NCI-H2227 treated with DMSO at 0.1 percent for 48 hours (cell line): ENCODE results near the gene OBSCN.

Experiments
- DNase-seq: peaks from one replicate; lab custom pipeline; 2025; lab: John Stamatoyannopoulos, UW

The OBSCN gene

GRCh38 chr1:228368801-228369607 lies 161.2 kb downstream of the OBSCN start:
- DNase-seq, result no peak

- DNase-seq, result no peak
Observed at GRCh38 chr1:228369608-228370438, 162.0 kb downstream of the OBSCN start.

GRCh38 chr1:228370439-228370940 lies 162.6 kb downstream of the OBSCN start:
- no peak for DNase-seq

- DNase-seq, result no peak
Observed at GRCh38 chr1:228370941-228371740, 163.3 kb downstream of the OBSCN start.

DNA sequence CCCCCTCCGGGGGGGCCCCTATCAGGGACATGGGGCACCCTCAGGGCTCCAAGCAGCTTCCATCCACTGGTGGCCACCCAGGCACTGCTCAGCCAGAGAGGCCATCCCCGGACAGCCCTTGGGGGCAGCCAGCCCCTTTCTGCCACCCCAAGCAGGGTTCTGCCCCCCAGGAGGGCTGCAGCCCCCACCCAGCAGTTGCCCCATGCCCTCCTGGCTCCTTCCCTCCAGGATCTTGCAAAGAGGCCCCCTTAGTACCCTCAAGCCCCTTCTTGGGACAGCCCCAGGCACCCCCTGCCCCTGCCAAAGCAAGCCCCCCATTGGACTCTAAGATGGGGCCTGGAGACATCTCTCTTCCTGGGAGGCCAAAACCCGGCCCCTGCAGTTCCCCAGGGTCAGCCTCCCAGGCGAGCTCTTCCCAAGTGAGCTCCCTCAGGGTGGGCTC lies 163.9 kb downstream of the OBSCN start:
- no peak for DNase-seq

- DNase-seq, result no peak
Observed at GRCh38 chr1:228372183-228373003, 164.5 kb downstream of the OBSCN start.

DNA sequence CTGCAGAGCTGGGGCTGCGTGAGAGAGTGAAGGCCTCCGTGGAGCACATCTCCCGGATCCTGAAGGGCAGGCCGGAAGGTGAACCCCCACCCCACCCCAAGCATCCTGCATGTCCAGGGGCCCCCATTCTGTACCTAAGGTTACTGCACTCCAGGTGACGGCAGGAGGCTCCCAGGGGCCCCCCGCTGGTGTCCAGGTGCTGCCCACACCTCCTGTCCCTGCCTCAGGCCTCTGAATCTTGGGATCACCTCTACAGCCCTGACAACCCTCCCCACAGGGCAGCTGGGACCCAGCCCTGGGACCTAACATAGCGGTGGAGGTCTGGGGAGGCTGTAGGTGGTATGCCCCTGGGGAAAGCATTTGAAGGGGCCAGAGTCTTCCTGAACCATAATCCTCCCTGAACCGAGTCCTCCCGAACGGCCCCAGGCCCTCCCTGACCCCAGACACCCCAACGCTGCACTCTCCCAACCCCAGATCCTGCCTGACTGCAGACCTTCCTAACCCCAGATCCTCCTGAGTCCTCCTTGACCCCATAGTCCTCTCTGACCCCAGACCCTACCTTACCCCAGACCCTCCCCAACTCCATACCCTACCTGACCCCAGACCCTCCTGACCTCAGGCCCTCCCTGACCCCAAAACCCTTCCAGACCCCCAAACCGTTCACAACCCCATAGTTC lies 165.3 kb downstream of the OBSCN start:
- DNase-seq, result no peak

DNA sequence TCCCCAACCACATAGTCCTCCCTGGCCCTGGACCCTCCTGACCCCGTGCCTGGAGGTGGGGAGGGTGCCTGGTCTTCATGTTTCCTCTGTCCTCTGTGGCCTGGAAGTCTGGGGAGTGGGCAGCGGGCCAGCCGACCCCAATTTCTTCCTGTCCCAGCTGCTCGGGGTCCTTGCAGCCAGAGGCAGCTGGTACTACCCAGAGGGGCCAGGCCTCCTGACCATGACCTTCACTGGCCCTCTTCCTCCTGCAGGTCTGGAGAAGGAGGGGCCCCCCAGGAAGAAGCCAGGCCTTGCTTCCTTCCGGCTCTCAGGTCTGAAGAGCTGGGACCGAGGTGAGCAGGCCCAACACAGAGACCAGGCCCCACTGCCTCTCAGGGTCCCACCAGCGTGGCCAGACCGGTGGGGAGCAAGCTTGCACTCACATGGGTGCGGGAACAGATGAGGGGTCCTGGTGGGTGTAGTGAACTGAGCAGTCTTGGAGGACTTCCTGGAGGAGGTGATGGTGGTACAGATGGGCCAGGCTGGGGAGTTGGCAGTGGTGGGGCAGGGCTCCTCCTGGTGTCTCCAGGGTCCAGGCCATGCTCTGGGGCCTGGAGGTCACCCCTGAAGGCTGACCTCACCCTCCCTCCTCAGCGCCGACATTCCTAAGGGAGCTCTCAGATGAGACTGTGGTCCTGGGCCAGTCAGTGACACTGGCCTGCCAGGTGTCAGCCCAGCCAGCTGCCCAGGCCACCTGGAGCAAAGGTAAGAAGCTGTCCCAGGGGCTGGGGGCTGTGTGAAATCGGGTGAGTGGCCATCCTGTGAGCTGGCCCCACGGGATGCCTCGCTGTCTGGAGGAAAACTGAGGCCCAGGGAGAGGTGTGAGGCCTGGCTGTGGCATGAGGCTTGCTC lies 166.1 kb downstream of the OBSCN start:
- no peak for DNase-seq

- no peak for DNase-seq
Observed at GRCh38 chr1:228374711-228375577, 167.1 kb downstream of the OBSCN start.

DNA sequence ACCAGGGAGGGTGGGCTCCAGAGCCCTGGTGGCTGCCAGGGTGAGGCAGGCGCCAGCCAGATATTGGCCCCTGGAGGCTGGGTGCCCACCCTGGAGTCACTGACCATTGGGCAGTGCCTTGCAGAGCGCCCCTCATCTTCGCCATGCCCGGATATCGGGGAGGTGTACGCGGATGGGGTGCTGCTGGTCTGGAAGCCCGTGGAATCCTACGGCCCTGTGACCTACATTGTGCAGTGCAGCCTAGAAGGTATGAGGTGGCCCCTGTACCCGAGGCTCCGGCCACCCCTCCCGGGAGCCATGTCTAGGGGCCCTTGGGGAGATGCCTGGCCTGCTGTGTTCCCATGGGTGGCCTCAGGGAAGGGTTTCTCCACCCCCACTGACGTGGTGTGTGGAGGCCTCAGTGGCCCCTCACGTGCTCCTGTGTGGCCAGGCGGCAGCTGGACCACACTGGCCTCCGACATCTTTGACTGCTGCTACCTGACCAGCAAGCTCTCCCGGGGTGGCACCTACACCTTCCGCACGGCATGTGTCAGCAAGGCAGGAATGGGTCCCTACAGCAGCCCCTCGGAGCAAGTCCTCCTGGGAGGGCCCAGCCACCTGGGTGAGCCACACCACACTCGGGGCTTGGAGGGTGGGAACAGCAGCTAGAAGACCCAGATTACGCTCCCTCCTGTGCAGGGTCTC lies 167.9 kb downstream of the OBSCN start:
- no peak for DNase-seq

- no peak for DNase-seq
Observed at GRCh38 chr1:228376262-228376628, 168.4 kb downstream of the OBSCN start.

- DNase-seq, result no peak
Observed at GRCh38 chr1:228376651-228377631, 169.1 kb downstream of the OBSCN start.

DNA sequence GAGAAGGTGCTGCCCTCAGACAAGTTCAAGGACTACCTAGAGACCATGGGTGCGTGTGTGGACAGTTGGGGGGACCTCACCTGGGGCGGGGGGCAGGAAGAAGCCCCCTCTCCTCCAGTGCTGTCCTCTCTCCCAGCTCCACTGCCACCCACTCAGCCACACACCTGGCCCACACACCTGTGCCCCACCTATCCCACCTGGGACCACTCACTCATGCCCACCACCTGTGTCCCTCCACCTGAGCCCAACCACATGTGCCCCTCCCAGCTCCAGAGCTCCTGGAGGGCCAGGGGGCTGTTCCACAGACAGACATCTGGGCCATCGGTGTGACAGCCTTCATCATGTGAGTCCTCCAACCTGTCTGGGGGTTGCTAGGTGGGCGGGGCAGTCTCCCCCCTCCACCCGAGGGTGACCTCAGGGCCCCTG lies 169.8 kb downstream of the OBSCN start:
- no peak for DNase-seq

- peak; percentile 90 for DNase-seq
Observed at GRCh38 chr1:228378090-228378872, 170.4 kb downstream of the OBSCN start.

- peak; percentile 17 for DNase-seq
Observed at GRCh38 chr1:228378873-228379460, 171.1 kb downstream of the OBSCN start.

DNA sequence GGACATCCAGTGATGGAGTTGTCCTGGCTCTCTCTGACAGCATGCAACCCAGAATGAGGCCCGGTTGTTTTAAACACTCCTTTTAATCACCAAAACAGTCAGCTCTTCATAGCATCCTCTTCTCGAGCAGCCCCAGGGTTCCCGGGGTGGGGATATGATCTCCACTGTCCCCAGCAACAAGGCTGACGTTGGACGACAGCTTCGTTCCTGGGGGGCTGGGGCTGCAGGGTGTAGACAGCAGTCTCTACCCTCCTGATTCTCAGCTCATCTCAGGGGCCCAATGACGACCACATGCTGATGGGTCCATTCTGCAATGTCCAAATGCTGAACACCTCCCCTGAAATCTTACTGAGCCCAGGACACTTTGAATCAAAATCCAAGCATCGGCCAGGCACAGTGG lies 171.8 kb downstream of the OBSCN start:
- DNase-seq, result no peak
